GM21786 (cell line): Measurements from ENCODE around the gene ZER1.
A peak's percentile ranks its signal among the peaks of the same experiment; 100 is the strongest.

ENCODE experiments used
- ATAC-seq: cut with Tn5 transposase; IDR thresholded peaks from one replicate; pipeline ENCODE4 v1.9.1; 2021; ENCODE audit not compliant: unreplicated experiment

ZER1 gene

GRCh38 chr9:128743421-128743820, 28.3 kb downstream of the ZER1 start:
- no peak for ATAC-seq

- ATAC-seq, result no peak
Observed at GRCh38 chr9:128742401-128742800, 29.3 kb downstream of the ZER1 start.

GRCh38 chr9:128735373-128735772, 36.4 kb downstream of the ZER1 start:
- ATAC-seq, result no peak

GRCh38 chr9:128733256-128733655, 38.5 kb downstream of the ZER1 start:
- no peak for ATAC-seq

GRCh38 chr9:128732576-128732975, 39.2 kb downstream of the ZER1 start:
- ATAC-seq, result no peak

GRCh38 chr9:128731691-128732090, 40.0 kb downstream of the ZER1 start:
- ATAC-seq, result no peak

- no peak for ATAC-seq
Observed at GRCh38 chr9:128731093-128731492, 40.6 kb downstream of the ZER1 start.

GRCh38 chr9:128729766-128730517, 41.8 kb downstream of the ZER1 start:
- ATAC-seq, result no peak

GRCh38 chr9:128729302-128729701, 42.4 kb downstream of the ZER1 start:
- no peak for ATAC-seq

GRCh38 chr9:128728298-128728697, 43.4 kb downstream of the ZER1 start:
- ATAC-seq, result no peak

GRCh38 chr9:128727640-128728248, 44.0 kb downstream of the ZER1 start:
- no peak for ATAC-seq

- ATAC-seq, result no peak
Observed at GRCh38 chr9:128724744-128725211, 46.9 kb downstream of the ZER1 start.

- ATAC-seq, result peak; percentile 90
Observed at GRCh38 chr9:128723866-128724743, 47.6 kb downstream of the ZER1 start, which contains the start of gene ZDHHC12. TSS of gene ZDHHC12 (minus strand) at chr9:128724127. CDS start at chr9:128724093, 34 bp downstream.

- ATAC-seq, result no peak
Observed at GRCh38 chr9:128723352-128723865, 48.3 kb downstream of the ZER1 start.

- ATAC-seq, result no peak
Observed at GRCh38 chr9:128722380-128723351, 49.1 kb downstream of the ZER1 start.

GRCh38 chr9:128721487-128722010, 50.2 kb downstream of the ZER1 start:
- no peak for ATAC-seq

GRCh38 chr9:128720841-128721486, 50.8 kb downstream of the ZER1 start:
- no peak for ATAC-seq

- ATAC-seq, result no peak
Observed at GRCh38 chr9:128719919-128720605, 51.7 kb downstream of the ZER1 start.

GRCh38 chr9:128718475-128718874, 53.3 kb downstream of the ZER1 start:
- ATAC-seq, result no peak
